HG02763 (cell line): ENCODE measurements around the gene SMOC1.

ENCODE experiments used
- ATAC-seq: cut with Tn5 transposase; IDR thresholded peaks from one replicate; pipeline ENCODE4 v1.9.1; 2021; ENCODE audit warnings: mild to moderate bottlenecking, moderate library complexity; ENCODE audit not compliant: unreplicated experiment

Gene SMOC1

DNA sequence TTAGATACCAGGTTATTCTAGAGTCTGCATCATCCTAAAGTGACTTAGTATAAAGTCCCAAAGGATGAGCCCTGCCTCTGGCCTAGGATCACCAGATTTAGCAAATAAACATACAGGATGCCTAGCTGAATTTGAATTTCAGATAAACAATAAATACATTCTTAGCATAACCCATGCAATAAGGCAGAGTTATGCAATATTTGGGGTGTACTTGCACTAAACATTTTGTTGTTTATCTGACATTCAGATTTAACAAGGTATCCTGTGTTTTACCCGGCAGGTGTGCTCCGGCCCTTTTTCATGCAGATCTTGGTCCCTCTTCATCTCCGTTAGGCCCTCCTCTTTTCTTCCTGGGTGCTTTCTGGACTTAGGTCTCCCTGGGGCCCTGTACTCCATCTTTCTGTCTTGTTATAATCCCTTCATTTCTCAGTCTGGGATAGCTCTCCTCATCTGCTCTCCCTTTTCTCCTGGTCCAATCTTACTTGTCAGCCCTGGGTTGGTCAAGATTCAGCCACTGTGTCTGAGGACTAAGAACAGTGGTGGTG, 18.1 kb upstream of the SMOC1 start:
- ATAC-seq: no peak

DNA sequence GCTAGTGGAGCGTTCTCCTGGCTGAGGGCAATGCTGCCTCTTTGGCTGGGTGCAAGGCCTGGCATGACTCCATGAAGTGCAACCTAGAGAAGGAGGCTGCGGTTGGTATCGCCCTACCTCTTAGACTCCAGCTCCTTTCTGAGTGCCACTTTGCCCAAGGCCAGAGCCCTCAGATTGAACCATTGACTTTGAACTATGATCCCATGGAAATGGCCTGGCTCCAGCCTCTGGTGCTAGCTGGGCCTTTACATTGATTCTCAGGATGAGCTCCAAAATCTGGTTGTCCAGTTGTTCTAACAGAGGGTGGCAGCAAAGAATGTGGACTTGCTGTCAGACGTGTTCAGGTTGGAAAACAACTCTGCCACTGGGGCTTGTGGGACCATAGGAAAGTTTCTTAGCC, 16.1 kb upstream of the SMOC1 start:
- no peak for ATAC-seq

DNA sequence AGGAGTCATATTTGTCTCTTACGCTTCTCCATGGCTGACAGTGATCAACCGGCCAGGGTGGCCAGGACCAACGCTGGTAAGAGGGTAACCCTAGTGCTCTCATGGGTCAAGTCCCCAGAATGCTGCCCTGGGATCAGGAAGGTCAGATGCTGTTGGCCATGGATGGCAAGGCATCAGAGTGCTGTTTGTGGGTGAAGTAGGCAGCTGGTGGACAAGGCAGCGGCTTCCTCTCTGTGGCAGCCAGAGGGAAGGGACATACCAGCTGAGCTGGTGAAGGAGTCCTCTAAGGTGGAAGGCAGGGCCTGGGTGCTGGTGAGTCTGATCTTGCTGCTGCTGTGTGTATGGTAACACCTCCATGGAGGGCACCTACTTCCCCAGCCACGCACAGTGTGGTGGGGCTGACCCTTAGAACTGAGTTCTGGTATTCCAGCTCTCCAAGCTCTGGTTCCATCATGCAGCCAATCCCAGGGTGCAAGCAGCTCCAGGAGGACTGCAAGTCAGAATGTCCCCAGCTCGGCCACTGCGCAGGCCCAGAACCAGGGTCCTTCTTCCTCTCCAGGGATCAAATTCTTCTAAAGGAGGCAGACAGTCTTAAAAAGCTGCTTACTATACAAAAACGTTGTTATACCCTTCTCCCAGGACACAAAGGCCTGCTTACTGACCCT, 13.4 kb upstream of the SMOC1 start:
- no peak for ATAC-seq

DNA sequence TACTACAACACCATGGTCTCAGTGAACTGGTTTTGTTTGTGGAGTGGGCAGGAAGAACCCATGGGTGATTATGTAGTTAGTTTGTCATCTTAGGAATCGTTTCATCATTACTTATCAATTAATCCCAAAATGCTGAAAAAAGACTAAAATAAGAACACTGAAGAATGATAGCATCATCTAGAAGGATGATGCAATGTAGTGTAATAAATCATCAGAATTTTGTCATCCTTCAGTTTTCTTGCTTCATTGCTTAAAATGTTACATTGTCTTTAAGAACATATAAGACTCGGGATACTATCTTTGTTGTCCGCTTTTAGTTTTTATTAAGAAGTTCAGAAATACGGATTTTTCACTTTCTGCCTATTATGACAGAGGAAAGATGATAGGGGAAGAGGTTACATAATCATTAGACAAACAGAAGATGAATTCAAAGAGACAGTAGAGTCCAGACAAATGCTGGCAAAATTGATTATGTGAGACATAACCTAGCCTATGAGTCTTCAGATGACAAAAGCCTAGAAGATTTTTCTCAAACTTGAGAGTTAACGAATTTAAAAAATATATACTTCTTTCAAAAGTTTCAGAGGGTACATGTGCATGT, 10.8 kb upstream of the SMOC1 start:
- ATAC-seq: no peak

DNA sequence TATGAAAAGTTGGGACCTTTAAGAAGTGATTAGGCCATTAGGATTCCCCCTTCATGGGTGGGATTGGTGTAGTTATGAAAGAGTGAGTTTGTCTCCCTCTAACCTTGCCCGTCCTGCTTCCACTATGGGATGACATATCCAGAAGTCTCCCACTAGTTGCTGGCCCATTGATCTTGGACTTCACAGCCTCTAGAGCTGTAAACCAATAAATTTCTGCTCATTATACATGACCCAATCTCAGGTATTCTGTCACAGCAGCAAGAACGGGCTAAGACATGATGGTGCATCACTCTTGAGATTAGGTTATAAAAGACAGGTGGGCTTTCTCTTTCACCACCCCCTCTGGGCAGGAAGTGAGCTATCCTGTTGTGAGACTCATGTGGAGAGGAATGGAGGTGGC, 8.6 kb upstream of the SMOC1 start:
- ATAC-seq: no peak

DNA sequence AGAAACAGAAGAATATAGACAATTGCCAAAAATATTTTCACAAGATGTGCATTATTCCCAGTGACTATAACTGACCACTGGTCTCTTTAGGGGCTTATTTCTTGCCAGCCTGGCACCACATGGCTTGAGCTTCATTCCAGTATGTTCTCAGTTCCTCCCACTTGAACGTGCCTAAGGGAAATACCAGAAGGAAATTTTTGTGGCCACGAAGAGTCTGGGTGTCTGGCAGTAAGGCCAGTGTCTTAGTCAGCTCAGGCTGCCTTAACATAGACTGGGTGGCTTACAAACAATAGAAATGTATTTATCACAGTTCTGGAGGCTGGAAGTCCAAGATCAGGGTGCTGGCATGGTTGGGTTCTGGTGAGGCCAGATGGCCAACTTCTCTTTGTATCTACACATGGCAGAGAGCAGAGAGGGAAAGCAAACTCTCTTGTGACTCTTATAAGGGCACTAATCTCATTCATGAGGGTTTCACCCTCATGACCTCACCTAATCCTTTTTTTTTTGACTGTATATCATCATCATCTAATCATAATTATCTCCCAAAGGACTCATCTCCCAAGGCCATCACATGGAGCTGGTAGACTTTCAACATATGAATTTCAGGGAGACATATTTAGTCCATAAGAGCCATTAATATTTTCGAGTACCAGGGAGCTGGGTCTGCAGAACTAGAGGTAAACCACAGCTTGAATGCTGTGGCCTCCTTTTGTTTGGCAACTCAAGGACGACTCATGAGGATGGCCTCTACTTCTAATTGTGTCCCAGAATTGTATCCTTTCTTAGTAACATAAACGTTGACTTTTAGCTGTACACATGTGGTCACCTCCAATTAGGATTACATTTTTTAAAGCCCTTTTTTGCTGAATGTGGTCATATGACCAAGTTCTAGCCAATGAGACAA, 5.1 kb upstream of the SMOC1 start:
- no peak for ATAC-seq

DNA sequence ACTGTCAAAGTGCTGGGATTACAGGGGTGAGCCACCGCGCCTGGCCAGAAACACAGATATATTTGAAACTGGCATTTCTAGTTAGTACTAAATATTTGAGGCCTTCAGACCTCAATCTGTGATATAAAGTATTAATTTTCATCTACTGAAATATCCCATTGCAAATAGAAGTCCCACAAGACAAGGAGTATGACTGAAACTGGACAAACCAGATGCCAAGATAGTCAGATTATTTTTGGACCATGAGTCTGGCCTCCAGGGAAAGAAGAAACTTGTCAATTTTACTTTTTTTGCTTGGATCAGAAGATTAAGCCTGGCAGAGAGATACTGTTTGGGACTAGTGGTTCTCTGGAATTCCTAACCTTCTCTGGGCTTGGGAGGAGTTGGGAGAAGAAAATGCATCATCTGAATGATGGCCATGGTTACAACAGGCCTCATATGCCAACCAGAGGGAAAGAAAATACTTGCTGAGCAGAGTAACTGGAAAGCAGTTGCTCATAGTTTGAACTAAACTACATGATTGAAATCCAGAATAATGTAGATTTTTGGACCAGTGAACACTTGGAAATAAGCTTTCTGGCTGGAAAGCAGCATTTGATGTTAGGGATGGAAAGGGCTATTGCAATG, 2.9 kb upstream of the SMOC1 start:
- ATAC-seq: no peak

DNA sequence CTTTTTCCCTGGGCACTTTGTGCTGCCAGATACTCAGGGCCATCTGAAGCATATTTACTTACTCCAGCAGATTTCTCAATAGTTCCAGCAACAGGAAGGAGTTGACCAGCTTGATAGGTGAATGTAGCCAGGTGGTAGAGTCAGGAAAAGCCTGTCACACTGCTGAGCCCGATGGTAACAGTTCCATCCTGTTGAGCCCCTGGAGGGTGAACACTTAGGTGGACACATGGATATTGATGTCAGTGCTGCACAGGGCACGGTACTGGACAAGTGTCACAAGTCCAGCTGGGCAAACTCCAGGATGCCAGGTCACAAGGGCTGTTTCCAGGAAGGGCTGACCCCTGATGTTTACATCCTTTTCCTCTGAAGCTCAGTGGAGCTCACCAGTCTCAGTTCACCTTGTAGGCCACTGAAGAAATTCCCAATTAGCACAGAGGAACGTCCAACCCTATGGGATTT, 2.3 kb upstream of the SMOC1 start:
- no peak for ATAC-seq

DNA sequence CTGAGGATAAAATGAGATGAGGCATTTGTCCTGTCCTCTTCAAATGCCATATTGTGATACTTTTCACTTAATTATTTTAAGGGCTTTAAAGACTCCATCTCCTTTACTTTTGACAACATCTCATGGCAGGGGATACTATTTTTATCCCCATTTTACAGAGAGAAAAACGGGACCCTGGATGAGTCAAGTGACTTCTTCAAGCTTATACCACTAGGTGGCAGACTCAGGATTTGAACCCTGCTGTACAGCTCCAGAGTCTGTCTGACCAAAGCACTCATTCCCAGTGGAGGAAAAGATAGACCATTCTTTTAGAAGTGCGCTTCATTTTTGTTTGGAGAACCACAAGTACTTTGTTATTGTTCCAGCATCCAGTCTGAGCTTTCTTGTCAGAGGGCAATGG, 1.7 kb upstream of the SMOC1 start:
- ATAC-seq: no peak

DNA sequence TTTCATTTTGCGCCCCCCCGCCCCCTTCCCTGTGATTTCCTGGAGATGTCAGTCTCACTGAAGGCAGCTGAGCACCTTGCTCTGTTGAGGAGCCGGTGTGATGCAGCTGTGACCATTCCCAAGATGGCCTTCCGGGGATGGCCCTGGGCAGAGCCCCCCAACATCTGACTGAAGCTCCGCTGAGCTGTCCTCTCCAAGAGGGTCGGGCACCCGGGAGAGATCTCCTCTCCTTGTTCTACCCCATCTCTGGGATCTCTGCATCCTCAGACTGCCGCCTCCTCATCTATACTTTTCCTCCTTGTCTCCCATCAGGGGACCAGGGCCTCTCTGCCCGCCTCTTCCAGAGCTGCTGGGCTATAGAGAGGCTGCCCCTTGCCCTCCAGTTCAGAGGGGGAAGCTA, 965 bp upstream of the SMOC1 start:
- ATAC-seq: no peak

DNA sequence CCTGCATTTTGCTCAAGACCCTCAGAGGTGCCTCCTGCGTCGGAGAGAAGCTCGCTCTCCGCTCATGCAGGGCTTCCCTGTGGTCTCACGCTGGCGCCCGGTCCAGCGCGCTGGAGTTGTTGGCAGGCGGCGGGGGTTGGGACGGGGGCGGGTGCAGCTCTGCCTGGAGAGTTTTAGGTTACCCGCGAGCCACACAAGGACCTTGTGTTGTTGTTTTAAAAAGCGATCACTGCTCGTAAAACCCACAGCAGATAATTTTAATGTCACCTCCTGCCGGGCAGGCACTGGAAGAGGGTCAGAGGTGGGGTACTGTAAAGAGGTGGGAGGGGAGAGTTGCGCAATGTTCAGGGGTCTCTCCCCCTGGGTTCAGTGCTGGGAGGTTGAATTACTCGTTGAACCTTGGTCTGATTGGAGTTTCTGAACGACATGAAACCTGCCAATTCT, 850 bp downstream of the SMOC1 start:
- no peak for ATAC-seq

DNA sequence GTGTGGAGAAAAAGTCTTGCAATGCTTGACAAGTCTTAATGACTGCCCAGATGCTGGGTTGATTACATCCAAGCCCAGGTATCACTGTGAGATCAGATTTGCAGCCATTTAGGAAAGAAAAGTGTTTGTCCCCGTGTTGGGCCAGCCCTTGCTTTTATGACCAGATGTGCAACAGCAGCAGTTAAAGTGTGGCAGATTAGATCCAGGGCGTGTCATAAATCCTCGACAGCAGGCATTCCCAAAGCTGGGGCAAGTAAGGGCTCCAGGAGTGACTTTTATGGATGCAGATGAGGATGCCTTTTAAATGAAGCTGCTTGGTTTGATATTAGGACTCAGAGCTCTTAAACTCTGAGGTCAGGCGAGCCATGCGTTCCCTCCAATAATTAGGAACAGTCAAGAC, 1.7 kb downstream of the SMOC1 start:
- ATAC-seq: no peak

DNA sequence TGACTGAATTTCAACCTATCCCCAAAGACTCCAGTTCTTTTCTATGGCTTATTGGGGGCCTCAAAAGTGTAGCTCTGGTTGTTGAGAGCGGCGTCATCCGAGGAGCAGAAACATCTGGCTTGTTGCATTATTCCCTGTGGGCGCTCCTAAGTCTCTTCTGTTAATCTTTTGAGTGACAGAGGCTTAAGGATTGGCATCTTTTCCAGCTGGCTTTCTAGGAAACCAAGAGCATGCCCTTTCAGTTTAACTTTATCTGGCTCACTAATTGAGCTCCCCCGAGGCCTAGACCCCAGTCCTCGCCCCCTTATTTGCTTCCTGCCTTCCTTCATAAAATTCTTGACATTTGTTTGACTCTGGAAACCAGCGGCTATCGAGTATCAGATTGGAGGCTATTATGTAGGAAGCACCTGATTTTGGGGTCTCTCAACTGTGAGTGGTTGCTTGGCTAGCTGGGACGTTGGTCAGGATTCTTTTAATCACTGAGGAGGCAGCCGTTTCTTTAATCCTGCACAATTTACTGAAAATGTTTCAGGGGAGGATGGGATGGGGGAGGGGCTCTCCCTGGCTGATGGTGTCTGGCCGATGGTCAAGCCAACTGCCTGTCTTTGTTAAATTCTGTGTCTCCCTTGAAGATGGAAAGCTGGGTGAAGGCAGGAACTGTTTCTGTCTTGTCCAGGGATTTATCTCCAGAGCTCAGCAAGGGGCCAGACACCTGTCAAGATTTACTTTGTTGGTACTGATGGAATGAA, 3.1 kb downstream of the SMOC1 start:
- ATAC-seq: no peak

DNA sequence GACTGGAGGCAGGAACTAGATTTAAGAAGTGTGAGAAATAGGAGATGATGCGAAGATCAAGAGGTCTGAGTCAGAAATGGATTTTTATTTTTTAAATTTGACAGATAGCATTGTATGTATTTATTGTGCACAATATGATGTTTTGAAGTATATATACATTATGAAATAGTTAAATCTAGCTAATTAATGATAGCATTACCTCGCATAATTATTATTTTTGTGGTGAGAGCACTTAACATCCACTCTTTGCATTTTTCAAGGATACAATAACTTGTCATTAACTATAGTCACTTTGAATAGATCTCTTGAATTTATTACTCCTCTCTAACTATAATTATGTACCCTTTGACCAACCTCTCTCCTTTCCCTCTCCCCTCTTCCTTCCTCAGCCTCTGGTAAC, 3.7 kb downstream of the SMOC1 start:
- no peak for ATAC-seq

DNA sequence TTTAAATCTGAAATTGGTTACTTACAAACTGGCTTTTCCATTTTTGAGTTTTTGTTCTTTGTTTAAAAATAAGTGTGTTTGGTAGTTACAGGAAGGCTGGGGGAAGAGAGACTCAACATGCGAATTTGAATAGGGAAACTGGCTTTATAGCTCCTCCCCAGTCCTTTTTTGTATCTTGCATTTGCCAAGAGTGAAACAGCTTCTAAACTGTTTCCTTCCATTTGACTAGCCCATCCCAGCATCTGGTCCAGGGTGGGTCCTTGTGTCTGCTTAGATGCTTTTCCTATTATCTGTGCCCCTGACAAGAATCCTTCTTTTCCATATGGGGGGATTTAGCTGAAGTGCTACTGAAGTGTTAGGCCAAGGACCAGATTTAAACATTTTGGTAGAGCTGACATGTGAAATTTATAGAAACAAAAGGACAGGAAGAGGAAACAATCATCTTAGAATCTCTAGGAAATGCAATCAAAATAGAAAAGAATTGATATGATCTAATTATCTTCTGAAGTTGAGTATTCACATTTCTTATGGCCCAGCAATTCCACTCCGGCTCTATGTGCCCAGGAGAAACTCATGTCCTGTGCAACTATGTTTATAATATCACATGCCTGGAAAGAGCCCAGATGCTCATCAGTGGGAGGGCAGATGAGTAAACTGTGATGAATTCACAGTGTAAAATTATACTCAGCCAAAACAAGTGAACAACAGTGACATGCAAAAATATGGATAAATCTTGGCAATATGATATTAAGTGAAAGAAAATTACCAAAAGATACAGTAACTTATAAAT, 7.4 kb downstream of the SMOC1 start:
- no peak for ATAC-seq

DNA sequence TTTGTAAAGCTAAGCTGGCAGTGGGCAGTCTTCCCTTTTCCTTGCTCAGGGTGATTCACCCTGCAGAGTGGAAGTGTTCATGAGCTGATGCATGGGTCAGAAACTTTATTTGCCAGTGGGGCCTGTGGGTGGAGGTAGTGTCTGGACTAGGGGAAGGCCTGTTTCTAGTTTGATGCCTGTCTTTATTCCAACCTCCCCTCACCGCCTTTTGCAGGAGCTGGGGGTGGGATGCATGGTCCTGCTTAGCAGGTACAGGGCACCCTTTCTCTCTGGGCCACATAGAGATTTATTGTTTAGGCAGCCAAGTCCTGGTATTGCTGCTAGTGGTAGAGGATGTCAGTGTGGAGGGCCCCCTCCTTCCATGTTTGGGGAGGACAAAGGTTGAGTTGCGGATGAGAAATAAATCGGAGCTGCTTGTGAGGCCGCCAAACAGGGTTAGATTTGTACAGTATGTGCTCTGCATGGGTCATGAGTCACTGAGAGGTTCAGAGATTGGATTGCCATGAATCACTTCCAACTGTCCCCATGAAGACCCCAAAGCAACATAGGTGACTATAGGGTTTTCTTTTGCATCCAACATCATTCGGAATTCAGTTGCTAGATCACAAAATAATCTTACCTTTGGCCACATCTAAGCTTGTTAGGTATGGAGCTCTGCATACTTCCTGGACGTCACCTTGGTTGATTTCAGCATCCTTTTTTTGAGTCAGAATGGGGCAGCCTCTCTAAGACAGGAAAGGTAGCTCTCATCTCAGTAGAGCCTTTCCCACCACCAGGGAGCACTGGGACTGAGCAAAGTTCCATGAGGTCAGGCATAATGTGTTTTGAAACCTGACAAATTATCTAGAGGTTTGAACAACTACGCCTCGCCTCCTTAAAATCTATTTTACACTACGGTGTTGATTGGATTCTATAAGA, 8.8 kb downstream of the SMOC1 start:
- no peak for ATAC-seq

DNA sequence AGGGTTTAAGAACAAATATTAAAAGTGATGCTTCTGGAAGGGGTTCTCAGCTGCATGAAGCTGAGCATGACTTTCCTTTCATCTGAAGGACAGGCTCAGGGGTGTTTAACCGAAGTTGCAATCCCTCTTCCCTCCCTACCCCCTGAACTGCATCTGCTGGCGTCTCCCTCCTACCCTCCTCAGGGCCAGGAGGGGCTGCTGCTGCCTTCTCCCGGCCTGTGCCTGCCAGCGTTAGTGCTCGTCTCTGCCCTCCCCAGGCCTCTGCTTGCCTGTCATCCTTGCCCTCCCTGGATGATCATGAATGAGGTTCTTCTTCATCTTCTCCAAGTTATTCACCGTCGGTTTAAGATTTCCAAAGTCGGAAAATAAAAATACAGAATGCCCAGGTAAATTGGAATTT, 12.2 kb downstream of the SMOC1 start:
- no peak for ATAC-seq

DNA sequence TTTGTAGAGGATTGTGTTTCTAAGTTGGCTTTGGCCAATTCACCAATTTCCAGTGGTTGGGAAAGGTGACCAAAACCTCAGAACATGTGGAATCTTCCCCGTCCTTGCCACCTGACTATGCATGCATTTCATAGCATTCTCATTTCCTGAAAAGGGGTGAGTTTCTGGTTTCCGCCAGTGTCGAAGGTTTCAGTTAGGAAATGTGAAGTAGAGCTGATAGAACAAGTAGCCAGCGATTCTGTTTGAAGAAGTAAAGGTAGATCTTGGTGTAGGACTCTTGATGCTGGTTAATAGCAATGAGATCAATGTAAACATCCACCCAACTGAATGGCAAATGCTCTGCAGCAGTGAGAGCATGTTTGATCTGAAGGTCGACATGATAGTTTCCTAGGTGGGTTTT, 15.9 kb downstream of the SMOC1 start:
- ATAC-seq: no peak

DNA sequence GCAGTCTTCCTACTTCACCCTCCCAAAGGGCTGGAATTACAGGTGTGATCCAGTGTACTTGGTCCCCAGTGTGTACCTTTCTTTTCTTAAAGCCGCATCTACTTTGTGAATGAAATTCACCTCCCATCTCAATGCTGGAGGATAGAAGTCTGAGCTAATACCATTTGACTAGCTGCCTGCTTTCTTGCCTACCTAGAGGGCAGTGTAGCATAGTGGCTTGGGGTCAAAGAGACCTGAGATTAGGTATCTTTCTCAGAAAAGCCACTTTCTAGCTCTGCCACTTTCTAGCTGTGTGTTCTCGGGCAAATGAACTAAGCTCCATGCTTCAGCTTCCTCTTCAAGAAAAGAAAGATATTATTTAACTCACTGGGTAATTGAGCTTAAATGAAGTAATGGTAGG, 16.9 kb downstream of the SMOC1 start:
- no peak for ATAC-seq
